HS-5 (cell line): ENCODE results near the gene OR14I1.
"Not testable (repeated sequence)": the region's sequence is repeated elsewhere in the genome, so short reads cannot be mapped to it uniquely, and the experiment has no call there.

ENCODE experiments used
- DNase-seq: peaks from one replicate; pipeline ENCODE4 v3.0.0-alpha.2; 2012; ENCODE audit warnings: low read depth

The OR14I1 gene

GRCh38 chr1:248688527-248689298 is 13.9 kb downstream of the OR14I1 start:
- no peak for DNase-seq

DNA sequence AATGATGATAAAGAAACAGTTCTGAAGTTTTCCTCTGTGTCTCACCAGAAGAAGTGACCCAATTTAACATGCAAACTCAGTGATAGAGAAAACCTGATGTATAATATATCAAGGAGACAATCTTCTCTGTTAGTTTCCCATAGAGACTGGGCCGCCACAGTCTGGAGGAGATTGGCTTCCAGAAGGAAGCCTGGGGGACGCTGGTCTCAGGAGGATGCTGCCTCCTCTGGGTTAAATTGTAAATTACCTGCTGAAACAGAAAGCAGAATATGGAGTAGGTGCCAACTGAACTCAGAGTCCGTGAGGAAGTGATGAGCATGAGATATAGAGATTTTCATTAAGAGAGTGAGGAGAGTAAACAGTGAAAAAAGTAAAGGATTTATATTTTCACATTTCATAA is 15.8 kb downstream of the OR14I1 start:
- no peak for DNase-seq

DNA sequence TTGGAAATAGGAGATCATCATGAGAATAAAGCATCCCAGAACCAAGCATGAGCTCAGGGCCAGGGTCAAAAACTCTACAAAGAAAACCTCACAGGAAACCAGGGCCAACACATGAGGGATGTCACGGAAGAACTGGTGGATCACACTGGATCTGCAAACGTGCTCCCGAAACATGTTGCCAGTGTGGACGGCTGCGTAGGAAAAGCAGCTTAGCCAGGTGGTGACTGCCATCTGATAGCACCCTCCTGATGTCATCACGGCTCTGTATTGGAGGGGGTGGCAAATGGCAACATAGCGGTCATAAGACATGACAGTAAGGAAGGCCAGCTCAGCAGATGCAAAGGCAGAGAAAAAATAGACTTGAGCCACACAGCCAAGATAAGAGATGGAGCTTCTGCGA is 20.9 kb downstream of the OR14I1 start:
- DNase-seq, result no peak

DNA sequence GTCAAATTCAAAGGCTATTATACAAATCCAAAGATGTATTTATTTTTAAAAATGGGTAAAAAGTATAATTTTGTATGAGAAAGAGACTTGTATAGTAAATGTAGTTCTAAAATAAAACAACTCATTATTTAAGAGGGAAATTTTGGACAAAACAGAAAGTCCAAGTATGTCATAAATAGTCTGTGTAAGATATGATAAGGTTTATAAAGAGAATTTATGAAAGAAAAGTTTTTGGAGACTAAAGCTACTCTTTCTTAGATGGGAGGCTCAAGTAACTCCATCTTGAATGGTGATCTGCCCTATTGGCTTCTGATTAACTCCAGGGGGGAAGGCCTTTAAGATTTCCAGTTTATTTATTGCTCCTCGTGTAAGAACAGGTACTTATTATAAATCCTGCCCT is 32.6 kb downstream of the OR14I1 start:
- no peak for DNase-seq

- DNase-seq, result not testable (repeated sequence)
These were observed 38.9 kb downstream of the OR14I1 start for GRCh38 chr1:248663453-248664328.

GRCh38 chr1:248656797-248657196 is 45.8 kb downstream of the OR14I1 start:
- not testable (repeated sequence) for DNase-seq

GRCh38 chr1:248655354-248655753 is 47.2 kb downstream of the OR14I1 start, which contains the start of gene OR2T27:
OR2T27 (minus strand) TSS chr1:248655528; CDS start chr1:248650884, 4,644 bp downstream.
- DNase-seq, result not testable (repeated sequence)
